HG02763 (cell line): ENCODE data around the gene ECHS1.
A peak's percentile ranks its signal among the peaks of the same experiment; 100 is the strongest.
"Not testable (repeated sequence)": the region's sequence is repeated elsewhere in the genome, so short reads cannot be mapped to it uniquely, and the experiment has no call there.

ENCODE experiments used
- ATAC-seq: cut with Tn5 transposase; IDR thresholded peaks from one replicate; pipeline ENCODE4 v1.9.1; 2021; ENCODE audit warnings: mild to moderate bottlenecking, moderate library complexity; ENCODE audit not compliant: unreplicated experiment

The ECHS1 gene

GRCh38 chr10:133373174-133374090 lies at the start of gene ECHS1:
Gene ECHS1 (minus strand): TSS chr10:133373354. CDS start chr10:133373333, 21 bp downstream.
- ATAC-seq: peak; percentile 93

GRCh38 chr10:133422223-133422806 lies 49.2 kb upstream of the ECHS1 start:
- no peak for ATAC-seq

GRCh38 chr10:133421336-133422222 lies 48.4 kb upstream of the ECHS1 start:
- no peak for ATAC-seq

- ATAC-seq: no peak
Observed at GRCh38 chr10:133420579-133420978, 47.4 kb upstream of the ECHS1 start.

GRCh38 chr10:133420028-133420427 lies 46.9 kb upstream of the ECHS1 start:
- ATAC-seq: no peak

- ATAC-seq: no peak
Observed at GRCh38 chr10:133419211-133419950, 46.2 kb upstream of the ECHS1 start.

GRCh38 chr10:133418289-133418993 lies 45.3 kb upstream of the ECHS1 start:
- ATAC-seq: no peak

- ATAC-seq: no peak
Observed at GRCh38 chr10:133415752-133416151, 42.6 kb upstream of the ECHS1 start.

- ATAC-seq: not testable (repeated sequence)
Observed at GRCh38 chr10:133414401-133414800, 41.2 kb upstream of the ECHS1 start.

- no peak for ATAC-seq
Observed at GRCh38 chr10:133412381-133412711, 39.2 kb upstream of the ECHS1 start.

- ATAC-seq: no peak
Observed at GRCh38 chr10:133411523-133412380, 38.6 kb upstream of the ECHS1 start.

- no peak for ATAC-seq
Observed at GRCh38 chr10:133405844-133406527, 32.8 kb upstream of the ECHS1 start.

GRCh38 chr10:133405272-133405671 lies 32.1 kb upstream of the ECHS1 start:
- no peak for ATAC-seq

GRCh38 chr10:133403784-133404183 lies 30.6 kb upstream of the ECHS1 start:
- no peak for ATAC-seq

GRCh38 chr10:133403359-133403758 lies 30.2 kb upstream of the ECHS1 start:
- no peak for ATAC-seq

- no peak for ATAC-seq
Observed at GRCh38 chr10:133401981-133402725, 29.0 kb upstream of the ECHS1 start.

- peak; percentile 15 for ATAC-seq
Observed at GRCh38 chr10:133401500-133401899, 28.3 kb upstream of the ECHS1 start.
